Left renal pelvis (tissue), 4 donors: Measurements from ENCODE around the gene CCL18. TPM values are rescaled to one million over a fixed set of nuclear protein-coding genes. Genes with fewer than 3 reads are reported as not detected.

Experiments used
- polyA plus RNA-seq, 4 donors: library from polyadenylated mRNA; unstranded; fragments of 120-200 nt; gene quantifications; one replicate each; pipeline ENCODE4 v1.2.1, GENCODE V29; 2013; ENCODE audit not compliant: insufficient read length in 4 of 4

Gene CCL18
- polyA plus RNA-seq, 4 donors = 2.4 TPM; not detected in 3

Other genes starting within 250 kb of the CCL18 start
- under 1 TPM in 1 of 4 donors, not detected in 3; 0.18 TPM for gene HEATR9, start 195.4 kb upstream of the CCL18 start, polyA plus RNA-seq
- gene CCL5, start 183.9 kb upstream of the CCL18 start, polyA plus RNA-seq = 1 to 10 TPM; 1.1 to 2.1 (median 1.6) TPM
- gene RDM1, start 133.5 kb upstream of the CCL18 start, polyA plus RNA-seq = 1 to 10 TPM; 1.4 to 3.6 (median 2.3) TPM
- gene LYZL6, start 120.6 kb upstream of the CCL18 start, polyA plus RNA-seq = not detected
- under 1 TPM in 3 of 4 donors, not detected in 1; 0.10 to 0.53 (median 0.19) TPM for gene CCL16, start 82.8 kb upstream of the CCL18 start, polyA plus RNA-seq
- 10 to 100 TPM; 14.5 to 17.6 (median 16.0) TPM for gene CCL14, start 77.5 kb upstream of the CCL18 start, polyA plus RNA-seq
- 1 to 10 TPM in 3 of 4 donors, under 1 TPM in 1; 0.37 to 7.5 (median 5.2) TPM for gene CCL15, start 62.7 kb upstream of the CCL18 start, polyA plus RNA-seq
- not detected for gene CCL23, start 46.3 kb upstream of the CCL18 start, polyA plus RNA-seq
- 10 to 100 TPM in 1 of 4 donors, 1 to 10 TPM in 2, under 1 TPM in 1; 0.29 to 38.4 (median 2.1) TPM for gene CCL3, start 25.9 kb downstream of the CCL18 start, polyA plus RNA-seq
- 10 to 100 TPM in 1 of 4 donors, 1 to 10 TPM in 1, under 1 TPM in 2; 0.16 to 34.9 (median 0.86) TPM for gene CCL4, start 39.6 kb downstream of the CCL18 start, polyA plus RNA-seq
- gene TBC1D3B, start 112.4 kb downstream of the CCL18 start, polyA plus RNA-seq = 10 to 100 TPM in 2 of 4 donors, 1 to 10 TPM in 2; 4.3 to 18.7 (median 8.6) TPM
- gene CCL3L1, start 132.5 kb downstream of the CCL18 start, polyA plus RNA-seq = 10 to 100 TPM in 1 of 4 donors, 1 to 10 TPM in 1, under 1 TPM in 1, not detected in 1; 0.79 to 12.1 (median 1.6) TPM
- 10 to 100 TPM in 1 of 4 donors, 1 to 10 TPM in 2, not detected in 1; 1.1 to 25.8 (median 1.4) TPM for gene CCL4L2, start 146.8 kb downstream of the CCL18 start, polyA plus RNA-seq
- gene TBC1D3I, start 200.3 kb downstream of the CCL18 start, polyA plus RNA-seq = 1 to 10 TPM in 1 of 4 donors, under 1 TPM in 1, not detected in 2; 0.25 to 1.8 TPM